ENCODE data around the gene UGT1A3. TPM values are rescaled to one million over a fixed set of nuclear protein-coding genes. Genes with fewer than 3 reads are reported as not detected.

Gene UGT1A3
- total and polyA plus RNA-seq, 11 donors: not detected

DNA sequence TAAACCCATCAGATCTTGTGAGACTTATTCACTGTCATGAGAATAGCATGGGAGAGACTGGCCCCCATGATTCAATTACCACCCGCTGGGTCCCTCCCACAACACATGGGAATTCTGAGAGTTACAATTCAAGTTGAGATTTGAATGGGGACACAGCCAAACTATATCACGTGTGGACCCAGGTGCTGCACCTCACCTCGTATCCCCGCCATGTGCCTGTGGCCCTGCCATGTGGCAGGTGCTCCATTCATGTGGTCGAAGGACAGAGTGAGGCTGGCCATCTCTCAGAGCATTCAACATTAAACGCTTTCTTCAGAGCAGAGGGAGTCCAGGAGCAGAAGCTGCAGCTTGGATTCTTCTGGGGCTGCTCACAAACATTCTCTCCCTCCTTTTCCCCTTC is 81.5 kb downstream of the UGT1A3 start:
- 86 to 89% (median 87%) methylated on average over 6 of the region's 6 CpGs for WGBS, 4 donors
- peak in 1 of 5 donors; percentile 3 for DNase-seq
- Histone ChIP-seq H3K9me3 (no peaks in the 10 kb centered on the region), H3K36me3 (no peaks in the 10 kb centered on the region), H3K27me3 (peaks cover 0 to 12% (median 0%) of the 10 kb centered on the region in 9 donors), H3K4me1 (no peaks in the 10 kb centered on the region), H3K4me3 (no peak overlapping the region), H3K27ac (no peak overlapping the region)
- intact Hi-C loops (cut with DNase I): no loop called here
- TF ChIP-seq POLR2A (IDR thresholded peaks at IDR 0.05) (no peak), CTCF (IDR thresholded peaks at IDR 0.05) (no peak)
- ATAC-seq: no peak

DNA sequence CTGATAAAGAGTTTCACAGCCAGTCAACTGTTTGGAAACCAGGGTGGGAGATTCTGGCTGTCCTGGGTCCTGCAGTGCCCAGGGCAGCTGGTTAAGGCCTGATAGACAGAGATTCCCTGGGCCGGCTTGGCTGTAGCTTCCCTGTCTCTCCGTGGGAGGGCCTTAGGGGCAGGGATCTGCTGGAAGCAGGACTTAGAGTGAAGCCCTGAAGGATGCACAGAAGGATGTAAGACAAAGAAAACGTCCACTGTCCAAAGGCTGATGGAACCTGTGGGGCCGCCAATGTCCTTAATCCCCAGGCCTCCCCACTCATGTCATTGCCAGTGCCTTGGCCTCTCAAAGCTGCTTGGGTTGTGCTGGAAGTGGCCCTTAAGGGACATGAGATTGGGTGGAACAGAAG is 82.2 kb downstream of the UGT1A3 start:
- WGBS, 4 donors: 66 to 69% (median 67%) methylated on average over 4 of the region's 4 CpGs
- no peak overlapping the region for H3K27ac ChIP-seq
- TF ChIP-seq CTCF (IDR thresholded peaks at IDR 0.05) (no peak), POLR2A (IDR thresholded peaks at IDR 0.05) (no peak)

DNA sequence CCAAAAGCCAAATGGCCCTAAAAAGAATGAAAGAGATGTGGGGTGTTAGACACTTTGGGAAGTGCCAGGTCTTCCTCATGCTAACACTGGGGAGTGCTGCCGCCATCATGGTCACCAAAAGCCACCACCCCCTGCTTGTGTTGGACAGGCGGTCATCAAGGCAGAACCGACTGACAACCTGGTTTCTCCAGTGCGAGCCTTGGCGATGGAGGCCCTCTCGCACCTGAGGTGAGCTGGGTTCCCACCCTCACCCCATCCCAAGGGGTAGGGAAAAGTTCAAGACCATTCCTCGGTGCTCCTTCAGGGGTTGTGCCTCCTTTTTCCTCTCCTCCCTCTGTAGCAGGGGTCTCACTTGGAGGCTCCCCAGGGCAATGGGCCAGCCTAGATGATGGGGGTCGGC is 82.9 kb downstream of the UGT1A3 start:
- H3K27me3 ChIP-seq: peaks cover 0 to 12% (median 0%) of the 10 kb centered on the region in 9 donors
- H3K4me1 ChIP-seq: no peaks in the 10 kb centered on the region
- no peak overlapping the region for H3K4me3 ChIP-seq
- WGBS, 4 donors: 79 to 91% (median 86%) methylated on average over 7 to 8 of the region's 8 CpGs
- ATAC-seq: no peak
- peaks cover 0 to 8% (median 0%) of the 10 kb centered on the region in 12 donors for H3K9me3 ChIP-seq
- intact Hi-C loops (cut with DNase I): no loop called here
- no peak overlapping the region for H3K27ac ChIP-seq
- TF ChIP-seq CTCF (IDR thresholded peaks at IDR 0.05): no peak
- TF ChIP-seq POLR2A (IDR thresholded peaks at IDR 0.05): no peak
- peak in 1 of 5 donors; percentile 2 for DNase-seq
- no peaks in the 10 kb centered on the region for H3K36me3 ChIP-seq

More for the DNA sequence above, 82.2 kb downstream of the UGT1A3 start:
- intact Hi-C loops (cut with DNase I): no loop called here
- Histone ChIP-seq H3K9me3 (peaks cover 0 to 4% (median 0%) of the 10 kb centered on the region in 12 donors), H3K36me3 (no peaks in the 10 kb centered on the region), H3K4me3 (no peak overlapping the region), H3K4me1 (no peaks in the 10 kb centered on the region), H3K27me3 (peaks cover 0 to 12% (median 0%) of the 10 kb centered on the region in 9 donors)
- DNase-seq (peak in 1 of 5 donors; percentile 5), ATAC-seq (no peak)

- ATAC-seq: no peak
Observed at GRCh38 chr2:233813236-233814055, 84.6 kb downstream of the UGT1A3 start.

More at GRCh38 chr2:233813236-233814055, 84.6 kb downstream of the UGT1A3 start:
- intact Hi-C loops (cut with DNase I): no loop called here
- Histone ChIP-seq H3K27ac (no peak overlapping the region), H3K27me3 (peaks cover 0 to 11% (median 0%) of the 10 kb centered on the region in 9 donors), H3K9me3 (peaks cover 0 to 8% (median 0%) of the 10 kb centered on the region in 12 donors), H3K4me1 (no peaks in the 10 kb centered on the region), H3K36me3 (no peaks in the 10 kb centered on the region), H3K4me3 (no peak overlapping the region)
- no peak for TF ChIP-seq POLR2A (IDR thresholded peaks at IDR 0.05)
- TF ChIP-seq CTCF (IDR thresholded peaks at IDR 0.05): no peak
- DNase-seq: no peak
- 57 to 66% (median 61%) methylated on average over 3 of the region's 3 CpGs for WGBS, 4 donors

Measured in heart left ventricle (tissue), 16 donors.